Measurements from ENCODE around the gene IL13. TPM values are rescaled to one million over a fixed set of nuclear protein-coding genes. Genes with fewer than 3 reads are reported as not detected.

Gene IL13
- total and polyA plus RNA-seq, 9 donors: not detected

GRCh38 chr5:132695956-132696355 is 38.0 kb downstream of the IL13 start:
- 93 to 97% (median 94%) methylated on average over 4 of the region's 4 CpGs for WGBS, 3 donors
- no peak for DNase-seq
- Histone ChIP-seq H3K36me3 (no peaks in the 10 kb centered on the region), H3K27me3 (no peaks in the 10 kb centered on the region), H3K4me3 (no peak overlapping the region), H3K9me3 (no peaks in the 10 kb centered on the region), H3K4me1 (ENCODE audit: insufficient read depth) (no peaks in the 10 kb centered on the region), H3K27ac (no peak overlapping the region)
- intact Hi-C loops (cut with DNase I): no loop called here
- no peak for TF ChIP-seq POLR2A (IDR thresholded peaks at IDR 0.05)

- Histone ChIP-seq H3K4me3 (no peak overlapping the region), H3K27me3 (no peaks in the 10 kb centered on the region), H3K9me3 (no peaks in the 10 kb centered on the region), H3K27ac (no peak overlapping the region), H3K4me1 (ENCODE audit: insufficient read depth) (no peaks in the 10 kb centered on the region), H3K36me3 (no peaks in the 10 kb centered on the region)
- WGBS, 3 donors: 96 to 98% (median 97%) methylated on average over 1 of the region's 1 CpG
- intact Hi-C loops (cut with DNase I): no loop called here
- no peak for DNase-seq
- TF ChIP-seq EP300 (IDR thresholded peaks at IDR 0.05) (no peak), POLR2A (IDR thresholded peaks at IDR 0.05) (no peak)
- TF ChIP-seq, protein P1, sequence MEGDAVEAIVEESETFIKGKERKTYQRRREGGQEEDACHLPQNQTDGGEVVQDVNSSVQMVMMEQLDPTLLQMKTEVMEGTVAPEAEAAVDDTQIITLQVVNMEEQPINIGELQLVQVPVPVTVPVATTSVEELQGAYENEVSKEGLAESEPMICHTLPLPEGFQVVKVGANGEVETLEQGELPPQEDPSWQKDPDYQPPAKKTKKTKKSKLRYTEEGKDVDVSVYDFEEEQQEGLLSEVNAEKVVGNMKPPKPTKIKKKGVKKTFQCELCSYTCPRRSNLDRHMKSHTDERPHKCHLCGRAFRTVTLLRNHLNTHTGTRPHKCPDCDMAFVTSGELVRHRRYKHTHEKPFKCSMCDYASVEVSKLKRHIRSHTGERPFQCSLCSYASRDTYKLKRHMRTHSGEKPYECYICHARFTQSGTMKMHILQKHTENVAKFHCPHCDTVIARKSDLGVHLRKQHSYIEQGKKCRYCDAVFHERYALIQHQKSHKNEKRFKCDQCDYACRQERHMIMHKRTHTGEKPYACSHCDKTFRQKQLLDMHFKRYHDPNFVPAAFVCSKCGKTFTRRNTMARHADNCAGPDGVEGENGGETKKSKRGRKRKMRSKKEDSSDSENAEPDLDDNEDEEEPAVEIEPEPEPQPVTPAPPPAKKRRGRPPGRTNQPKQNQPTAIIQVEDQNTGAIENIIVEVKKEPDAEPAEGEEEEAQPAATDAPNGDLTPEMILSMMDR (IDR thresholded peaks at IDR 0.05): no peak
These were observed 46.9 kb downstream of the IL13 start for GRCh38 chr5:132704875-132705274.

- Histone ChIP-seq H3K4me3 (no peak overlapping the region), H3K4me1 (ENCODE audit: insufficient read depth) (no peaks in the 10 kb centered on the region), H3K27me3 (no peaks in the 10 kb centered on the region), H3K27ac (no peak overlapping the region), H3K9me3 (no peaks in the 10 kb centered on the region), H3K36me3 (no peaks in the 10 kb centered on the region)
- no peak for TF ChIP-seq POLR2A (IDR thresholded peaks at IDR 0.05)
- no peak for TF ChIP-seq EP300 (IDR thresholded peaks at IDR 0.05)
- TF ChIP-seq, protein P1 (IDR thresholded peaks at IDR 0.05): no peak
- DNase-seq: no peak
- intact Hi-C loops (cut with DNase I): no loop called here
These were observed 50.7 kb downstream of the IL13 start for GRCh38 chr5:132708645-132709044.

Other genes starting within 250 kb of the IL13 start
- gene IRF1, start 167.4 kb upstream of the IL13 start, total RNA-seq: 100 to 1,000 TPM in 1 of 7 donors, 10 to 100 TPM in 6; 17.3 to 126 (median 31.1) TPM
- 10 to 100 TPM; 23.1 to 26.7 TPM for gene IRF1, start 167.4 kb upstream of the IL13 start, polyA plus RNA-seq
- gene IL5, start 114.7 kb upstream of the IL13 start, total RNA-seq: not detected
- gene IL5, start 114.7 kb upstream of the IL13 start, polyA plus RNA-seq: not detected
- 10 to 100 TPM; 23.7 to 41.5 (median 36.4) TPM for gene RAD50, start 101.2 kb upstream of the IL13 start, total RNA-seq
- gene RAD50, start 101.2 kb upstream of the IL13 start, polyA plus RNA-seq: 10 to 100 TPM in 1 of 2 donors, 1 to 10 TPM in 1; 9.4 to 21.1 TPM
- not detected for gene IL4, start 15.8 kb downstream of the IL13 start, total RNA-seq
- not detected for gene IL4, start 15.8 kb downstream of the IL13 start, polyA plus RNA-seq
- 10 to 100 TPM in 4 of 7 donors, 1 to 10 TPM in 3; 8.0 to 13.0 (median 11.3) TPM for gene KIF3A, start 79.4 kb downstream of the IL13 start, total RNA-seq
- 1 to 10 TPM; 4.2 to 9.0 TPM for gene KIF3A, start 79.4 kb downstream of the IL13 start, polyA plus RNA-seq
- 1 to 10 TPM in 1 of 7 donors, under 1 TPM in 1, not detected in 5; 0.10 to 1.4 TPM for gene CCNI2, start 89.3 kb downstream of the IL13 start, total RNA-seq
- gene CCNI2, start 89.3 kb downstream of the IL13 start, polyA plus RNA-seq: under 1 TPM; 0.32 to 0.67 TPM
- gene SEPTIN8, start 119.1 kb downstream of the IL13 start, total RNA-seq: 10 to 100 TPM; 18.7 to 54.5 (median 40.3) TPM
- 10 to 100 TPM; 23.5 to 36.8 TPM for gene SEPTIN8, start 119.1 kb downstream of the IL13 start, polyA plus RNA-seq
- gene SOWAHA, start 155.1 kb downstream of the IL13 start, total RNA-seq: 1 to 10 TPM in 1 of 7 donors, under 1 TPM in 5, not detected in 1; 0.23 to 2.2 (median 0.64) TPM
- under 1 TPM; 0.05 to 0.07 TPM for gene SOWAHA, start 155.1 kb downstream of the IL13 start, polyA plus RNA-seq
- 10 to 100 TPM in 3 of 7 donors, 1 to 10 TPM in 4; 3.8 to 22.4 (median 8.9) TPM for gene SHROOM1, start 172.5 kb downstream of the IL13 start, total RNA-seq
- gene SHROOM1, start 172.5 kb downstream of the IL13 start, polyA plus RNA-seq: 1 to 10 TPM; 4.1 to 5.9 TPM
- under 1 TPM in 5 of 7 donors, not detected in 2; 0.20 to 0.31 (median 0.27) TPM for gene GDF9, start 208.3 kb downstream of the IL13 start, total RNA-seq
- gene GDF9, start 208.3 kb downstream of the IL13 start, polyA plus RNA-seq: under 1 TPM; 0.60 to 0.93 TPM
- 100 to 1,000 TPM in 6 of 7 donors, 10 to 100 TPM in 1; 91.4 to 231 (median 222) TPM for gene UQCRQ, start 208.5 kb downstream of the IL13 start, total RNA-seq
- 100 to 1,000 TPM; 136 to 220 TPM for gene UQCRQ, start 208.5 kb downstream of the IL13 start, polyA plus RNA-seq
- 1 to 10 TPM; 1.0 to 2.2 (median 1.3) TPM for gene LEAP2, start 215.5 kb downstream of the IL13 start, total RNA-seq
- gene LEAP2, start 215.5 kb downstream of the IL13 start, polyA plus RNA-seq: 1 to 10 TPM in 1 of 2 donors, under 1 TPM in 1; 0.64 to 1.3 TPM

All from ovary (tissue), 9 donors.